SK-N-SH (cell line): Measurements from ENCODE around the gene CYTH3. TPM values are rescaled to one million over a fixed set of nuclear protein-coding genes. Genes with fewer than 3 reads are reported as not detected.

Experiments
- CTCF ChIA-PET: fragments of 300-600, 350-600 bp; formaldehyde crosslinking; extraction: SDS; loops from one replicate; lab custom pipeline; 2021; lab: Yijun Ruan, JAX
- POLR2A ChIA-PET: fragments of 350-600 bp; sonication (Branson Sonifier 250); formaldehyde crosslinking; extraction: SDS; loops from one replicate; lab custom pipeline; 2020; ENCODE audit warnings: antibody characterized with exemption, inconsistent platforms; lab: Yijun Ruan, JAX
- DNase-seq: peaks from one replicate; pipeline ENCODE4 v3.0.0; 2012
- H2AFZ ChIP-seq: fragments of 200-600 bp; sonication (generic); 2 replicates; pipeline ENCODE4 v1.8.1; 2016; ENCODE audit warnings: antibody characterized with exemption, mild to moderate bottlenecking, low read depth
- H3F3A ChIP-seq: fragments of 200-600 bp; sonication (generic); replicated peaks from 2 replicates; pipeline ENCODE3; 2016; ENCODE audit warnings: antibody characterized with exemption, mild to moderate bottlenecking; ENCODE audit not compliant: insufficient read depth
- H3K27ac ChIP-seq, 2 experiments: fragments of 200-500 bp in 1 of 2; fragments of 200-600 bp in 1 of 2; sonication (Bioruptor generic) in 1 of 2; sonication (generic), shearing (Covaris generic) in 1 of 2; 2 replicates each; pipeline versions ENCODE4 v1.5.1 to v1.6.1; 2014 to 2016; ENCODE audit warnings: low read depth in 2 of 2, inconsistent platforms in 1 of 2, low read length in 1 of 2, mild to moderate bottlenecking in 1 of 2, mixed read lengths in 1 of 2
- H3K27me3 ChIP-seq: fragments of 200-600 bp; sonication (generic), shearing (Covaris generic); 2 replicates; pipeline ENCODE4 v1.6.1; 2016; ENCODE audit warnings: mixed run types; ENCODE audit not compliant: insufficient read depth
- H3K36me3 ChIP-seq, 2 experiments: fragments of 200-500 bp in 1 of 2; fragments of 200-600 bp in 1 of 2; sonication (Bioruptor generic) in 1 of 2; sonication (generic) in 1 of 2; replicated peaks in 1 of 2; 2 replicates each; pipeline versions ENCODE3 to v1.5.1; 2014 to 2016; ENCODE audit warnings: low read length in 1 of 2, mild to moderate bottlenecking in 1 of 2; ENCODE audit not compliant: insufficient read depth in 2 of 2, control insufficient read depth in 1 of 2
- H3K4me1 ChIP-seq, 2 experiments: fragments of 200-500 bp in 1 of 2; fragments of 200-600 bp in 1 of 2; sonication (Bioruptor generic) in 1 of 2; sonication (generic), shearing (Covaris generic) in 1 of 2; 2 replicates each; pipeline versions ENCODE4 v1.5.1 to v1.6.1; 2014 to 2016; ENCODE audit warnings: low read depth in 1 of 2, low read length in 1 of 2, mixed run types in 1 of 2; ENCODE audit not compliant: insufficient read depth in 2 of 2, control insufficient read depth in 1 of 2
- H3K4me2 ChIP-seq: fragments of 200-600 bp; sonication (generic), shearing (Covaris generic); 2 replicates; pipeline ENCODE4 v1.6.1; 2017; ENCODE audit warnings: mixed run types
- H3K4me3 ChIP-seq, 2 experiments: fragments of 200-500 bp in 1 of 2; fragments of 200-600 bp in 1 of 2; sonication (Bioruptor generic) in 1 of 2; sonication (generic), shearing (Covaris generic) in 1 of 2; 2 replicates each; pipeline versions ENCODE4 v1.5.1 to v1.8.1; 2014 to 2016; ENCODE audit warnings: low read depth in 2 of 2, inconsistent platforms in 1 of 2, low read length in 1 of 2, mild to moderate bottlenecking in 1 of 2, mixed read lengths in 1 of 2, moderate library complexity in 1 of 2
- H3K79me2 ChIP-seq: fragments of 200-600 bp; sonication (generic); 2 replicates; pipeline ENCODE4 v1.8.1; 2017; ENCODE audit warnings: mild to moderate bottlenecking; ENCODE audit not compliant: insufficient read depth
- H3K9ac ChIP-seq: fragments of 200-600 bp; sonication (generic); 2 replicates; pipeline ENCODE4 v1.6.1; 2017; ENCODE audit warnings: mixed run types
- H3K9me2 ChIP-seq: fragments of 200-600 bp; sonication (generic); 2 replicates; pipeline ENCODE4 v1.6.1; 2017; ENCODE audit warnings: mixed run types
- H3K9me3 ChIP-seq: fragments of 200-600 bp; sonication (generic); 2 replicates; pipeline ENCODE4 v1.6.1; 2017; ENCODE audit warnings: mixed run types, mild to moderate bottlenecking, moderate library complexity
- H4K20me1 ChIP-seq: fragments of 200-600 bp; sonication (generic); 2 replicates; pipeline ENCODE4 v1.6.1; 2017; ENCODE audit warnings: mild to moderate bottlenecking, mixed run types; ENCODE audit not compliant: insufficient read depth
- CTCF ChIP-seq: fragments of 200-600 bp; sonication (generic); IDR thresholded peaks from 2 replicates; pipeline ENCODE4 v1.6.1; 2017; ENCODE audit warnings: antibody characterized with exemption, mild to moderate bottlenecking, moderate library complexity
- ELF1 ChIP-seq: IDR thresholded peaks from 2 replicates; pipeline ENCODE4 v1.4.0; 2012
- EP300 ChIP-seq, 2 experiments: IDR thresholded peaks; 2 replicates each; pipeline versions ENCODE4 v1.4.0 to v1.6.1; 2012; ENCODE audit warnings: borderline replicate concordance in 1 of 2, low read depth in 1 of 2, low read length in 1 of 2
- EZH2phosphoT487 ChIP-seq: fragments of 200-600 bp; sonication (generic); IDR thresholded peaks from 2 replicates; pipeline ENCODE4 v1.6.1; 2017; ENCODE audit warnings: low read depth, mixed run types, mild to moderate bottlenecking, antibody characterized with exemption, moderate library complexity, borderline replicate concordance
- GABPA ChIP-seq: IDR thresholded peaks from 2 replicates; pipeline ENCODE4 v1.4.0; 2012; ENCODE audit warnings: low read depth, mild to moderate bottlenecking
- MEF2A ChIP-seq: IDR thresholded peaks from 2 replicates; pipeline ENCODE4 v1.4.0; 2012; ENCODE audit warnings: low read depth, borderline replicate concordance
- NFIC ChIP-seq: IDR thresholded peaks from 2 replicates; pipeline ENCODE4 v1.4.0; 2012; ENCODE audit warnings: borderline replicate concordance
- USF2 ChIP-seq: fragments of 150-350 bp; IDR thresholded peaks from 2 replicates; pipeline ENCODE4 v1.6.1; 2017; ENCODE audit warnings: antibody characterized with exemption, low read length, low read depth, borderline replicate concordance
- WGBS: methylation state at CpG from one replicate; pipeline ENCODE4 v1.1.6; 2017; ENCODE audit warnings: low lambda C conversion rate; 5-methylcytosine and 5-hydroxymethylcytosine counted together
- polyA plus RNA-seq, 3 experiments: library from polyadenylated mRNA; depleted of rRNA; stranded (reverse); fragments of >200 nt; gene quantifications; 2 replicates each; pipeline ENCODE4 v1.2.3, GENCODE V29; 2012
- TF ChIP-seq, protein P1 (sequence below): IDR thresholded peaks from 2 replicates; pipeline ENCODE4 v1.4.0; 2012; ENCODE audit warnings: low read depth, borderline replicate concordance

Gene CYTH3
- polyA plus RNA-seq, 1 of the 3 experiments (the other 2 are of a cell fraction), result 55.1 TPM

DNA sequence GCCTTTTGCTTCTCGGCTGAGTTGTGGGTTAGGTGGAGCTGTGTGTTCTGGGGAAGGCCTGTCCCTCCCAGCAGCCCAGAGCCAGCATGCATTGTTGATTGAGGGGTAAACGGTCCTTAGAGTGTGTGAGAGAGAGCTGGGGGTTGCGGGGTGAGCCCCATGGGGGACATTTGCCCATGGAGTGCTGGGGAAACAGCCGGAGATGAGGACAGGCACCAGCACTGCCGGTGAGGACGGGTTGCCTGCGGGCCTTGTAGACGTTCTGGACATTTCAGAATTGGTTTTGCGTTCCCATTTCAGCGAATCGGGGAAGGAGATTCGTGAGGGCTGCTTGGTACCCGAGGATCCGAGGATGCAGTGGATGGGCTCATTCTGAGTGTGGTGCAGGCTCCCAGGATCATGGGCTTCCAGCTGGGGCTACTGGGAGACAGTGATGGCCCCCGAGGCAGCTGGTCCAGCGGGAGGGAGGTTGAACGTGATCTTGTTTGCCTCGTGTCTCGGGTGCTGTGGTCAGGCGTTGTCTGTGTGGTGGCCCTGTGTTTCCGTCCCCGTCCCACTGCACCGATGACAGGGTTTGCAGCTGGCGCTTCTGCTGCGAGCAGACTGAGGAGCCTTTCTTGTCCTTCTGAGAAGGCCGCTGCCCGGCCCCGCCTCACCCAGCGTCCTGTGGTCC is 113.9 kb downstream of the CYTH3 start:
- ChIA-PET POLR2A (no interaction called here), CTCF (interaction anchor here (1.0 to 5.8 kb wide), 7 partner anchors 10 to 171 kb away, joined by 3 to 153 read pairs (median 17); no protein-coding TSS in a partner anchor)
- Histone ChIP-seq H3K36me3 (peaks cover 57 to 94% of the 10 kb centered on the region in 2 experiments), H3F3A (peaks cover 23% of the 10 kb centered on the region), H3K9me3 (no peaks in the 10 kb centered on the region), H3K27ac (0 out of 4 replicates have a peak overlapping the region, but pooled peaks of 1 of the 2 experiments have one; percentile 24), H3K79me2 (peaks cover 19% of the 10 kb centered on the region; the same call in 1 of the 2 replicates), H3K9me2 (no peaks in the 10 kb centered on the region), H3K4me1 (peaks cover 0 to 28% of the 10 kb centered on the region in 2 experiments; a peak in 1 of 4 replicates), H2AFZ (no peak overlapping the region), H4K20me1 (peaks cover 4% of the 10 kb centered on the region; the same call in 1 of the 2 replicates), H3K9ac (no peak overlapping the region), H3K4me3 (no peak overlapping the region), H3K27me3 (no peaks in the 10 kb centered on the region), H3K4me2 (no peak overlapping the region)
- 94% methylated on average over 29 of the region's 29 CpGs for WGBS
- DNase-seq, result peak; percentile 43
- TF ChIP-seq MEF2A, result no peak
- no peak for TF ChIP-seq GABPA
- no peak for TF ChIP-seq EP300 (IDR thresholded peaks at IDR 0.05; ENCODE audit: borderline replicate concordance in 1 of 2, low read depth in 1 of 2, low read length in 1 of 2)
- no peak for TF ChIP-seq USF2
- TF ChIP-seq, protein P1, sequence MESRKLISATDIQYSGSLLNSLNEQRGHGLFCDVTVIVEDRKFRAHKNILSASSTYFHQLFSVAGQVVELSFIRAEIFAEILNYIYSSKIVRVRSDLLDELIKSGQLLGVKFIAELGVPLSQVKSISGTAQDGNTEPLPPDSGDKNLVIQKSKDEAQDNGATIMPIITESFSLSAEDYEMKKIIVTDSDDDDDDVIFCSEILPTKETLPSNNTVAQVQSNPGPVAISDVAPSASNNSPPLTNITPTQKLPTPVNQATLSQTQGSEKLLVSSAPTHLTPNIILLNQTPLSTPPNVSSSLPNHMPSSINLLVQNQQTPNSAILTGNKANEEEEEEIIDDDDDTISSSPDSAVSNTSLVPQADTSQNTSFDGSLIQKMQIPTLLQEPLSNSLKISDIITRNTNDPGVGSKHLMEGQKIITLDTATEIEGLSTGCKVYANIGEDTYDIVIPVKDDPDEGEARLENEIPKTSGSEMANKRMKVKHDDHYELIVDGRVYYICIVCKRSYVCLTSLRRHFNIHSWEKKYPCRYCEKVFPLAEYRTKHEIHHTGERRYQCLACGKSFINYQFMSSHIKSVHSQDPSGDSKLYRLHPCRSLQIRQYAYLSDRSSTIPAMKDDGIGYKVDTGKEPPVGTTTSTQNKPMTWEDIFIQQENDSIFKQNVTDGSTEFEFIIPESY, result no peak
- TF ChIP-seq ELF1, result no peak
- no peak for TF ChIP-seq NFIC
- TF ChIP-seq CTCF, result no peak
- TF ChIP-seq EZH2phosphoT487, result no peak
